Left lung (tissue), 10 donors: Measurements from ENCODE around the gene ZCCHC8. TPM values are rescaled to one million over a fixed set of nuclear protein-coding genes. Genes with fewer than 3 reads are reported as not detected.
"Not testable (repeated sequence)": the region's sequence is repeated elsewhere in the genome, so short reads cannot be mapped to it uniquely, and the experiment has no call there.

Experiments
- ATAC-seq: fragments of 200-7000 bp; cut with Tn5 transposase; one replicate; pipeline ENCODE4 v1.9.1; 2020; ENCODE audit warnings: moderate library complexity
- DNase-seq, 4 donors: peaks; one replicate each; pipeline ENCODE4 v3.0.0-alpha.2; 2013 to 2020
- H3K27ac ChIP-seq, 2 donors: fragments of 200-600 bp; sonication (generic) in 1 of 2; one replicate each; pipeline versions ENCODE4 v1.5.0 to v1.8.0; 2020 to 2021
- H3K27me3 ChIP-seq, 2 donors: fragments of 200-600 bp; sonication (generic) in 1 of 2; one replicate each; pipeline versions ENCODE4 v1.5.0 to v1.8.0; 2020 to 2021
- H3K36me3 ChIP-seq, 2 donors: fragments of 200-600 bp; sonication (generic) in 1 of 2; one replicate each; pipeline versions ENCODE4 v1.5.0 to v1.8.0; 2020 to 2021
- H3K4me1 ChIP-seq, 2 donors: fragments of 200-600 bp; one replicate each; pipeline ENCODE4 v1.8.0; 2021
- H3K4me3 ChIP-seq, 2 donors: fragments of 200-600 bp; sonication (generic) in 1 of 2; one replicate each; pipeline versions ENCODE4 v1.5.0 to v1.8.0; 2020 to 2021; ENCODE audit warnings: mild to moderate bottlenecking in 1 of 2
- H3K9me3 ChIP-seq, 2 donors: fragments of 200-600 bp; sonication (generic) in 1 of 2; one replicate each; pipeline versions ENCODE4 v1.5.0 to v1.8.0; 2020 to 2021
- CTCF ChIP-seq, 2 donors: fragments of 200-600 bp; sonication (generic) in 1 of 2; IDR thresholded peaks; one replicate each; pipeline versions ENCODE4 v1.5.0 to v1.8.0; 2021; ENCODE audit warnings: antibody characterized with exemption in 2 of 2
- intact Hi-C, 2 donors: fragments of 100-400 bp; cut with DNase I; formaldehyde crosslinking; loops; one replicate each; pipeline versions ENCODE4 v1.11.2 to v1.14.2; 2022
- polyA plus RNA-seq, 6 donors: library from polyadenylated mRNA; unstranded; fragments of 120-200 nt; gene quantifications; one replicate each; pipeline ENCODE4 v1.2.1, GENCODE V29; 2013; ENCODE audit not compliant: insufficient read length in 6 of 6
- total RNA-seq, 2 donors: library from RNA; stranded (reverse); fragmentation: NEBNext Ultra II Directional; extraction: Animal tissue kit (Norgen Biotek cat#: 25700); gene quantifications; one replicate each; pipeline ENCODE4 v1.2.1, GENCODE V29; 2021
- donor health status: DM: no; HTN: yes; CAD: no.
- donor health status: DM: no; HTN: no; CAD: no.

ZCCHC8 gene
- total and polyA plus RNA-seq, 8 donors = 18.1 to 59.0 (median 48.0) TPM

- Histone ChIP-seq H3K9me3 (no peaks in the 10 kb centered on the region), H3K27ac (no peak overlapping the region), H3K27me3 (no peaks in the 10 kb centered on the region), H3K4me1 (peaks cover 0 to 7% of the 10 kb centered on the region in 2 donors), H3K4me3 (no peak overlapping the region), H3K36me3 (peaks cover 0 to 72% of the 10 kb centered on the region in 2 donors)
- no peak for DNase-seq
- intact Hi-C loops = loop anchor here (10.0 kb wide), 1 partner anchor 80 kb away; no protein-coding TSS in a partner anchor
- ATAC-seq = no peak
- TF ChIP-seq CTCF (IDR thresholded peaks at IDR 0.05) = no peak
Observed at GRCh38 chr12:122474324-122474716, 26.4 kb downstream of the ZCCHC8 start.

- TF ChIP-seq CTCF (IDR thresholded peaks at IDR 0.05) = no peak
- H3K4me3 ChIP-seq = no peak overlapping the region
- no peak for ATAC-seq
- intact Hi-C loops = loop anchor here (10.0 kb wide), 1 partner anchor 79 kb away; no protein-coding TSS in a partner anchor
- no peak overlapping the region for H3K27ac ChIP-seq
- peaks cover 0 to 7% of the 10 kb centered on the region in 2 donors for H3K4me1 ChIP-seq
- DNase-seq = no peak
- no peaks in the 10 kb centered on the region for H3K27me3 ChIP-seq
- no peaks in the 10 kb centered on the region for H3K9me3 ChIP-seq
- peaks cover 0 to 66% of the 10 kb centered on the region in 2 donors for H3K36me3 ChIP-seq
Observed at GRCh38 chr12:122473543-122474323, 27.0 kb downstream of the ZCCHC8 start.

- Histone ChIP-seq H3K27me3 (no peaks in the 10 kb centered on the region), H3K4me3 (no peak overlapping the region), H3K36me3 (peaks cover 0 to 45% of the 10 kb centered on the region in 2 donors), H3K9me3 (no peaks in the 10 kb centered on the region), H3K27ac (peak overlapping the region; percentile 46 to 78), H3K4me1 (peaks cover 0 to 7% of the 10 kb centered on the region in 2 donors)
- intact Hi-C loops = loop anchor here (10.0 kb wide), 1 partner anchor 77 kb away; no protein-coding TSS in a partner anchor
- TF ChIP-seq CTCF (IDR thresholded peaks at IDR 0.05) = peak; percentile 70 to 73
- ATAC-seq = peak; percentile 88
- DNase-seq = peak in 2 of 4 donors; percentile 54 to 66
Observed at GRCh38 chr12:122471324-122472226, 29.2 kb downstream of the ZCCHC8 start.

- intact Hi-C loops = loop anchor here (10.0 kb wide), 1 partner anchor 76 kb away; no protein-coding TSS in a partner anchor
- ATAC-seq = not testable (repeated sequence)
- peak overlapping the region; percentile 46 to 78 for H3K27ac ChIP-seq
Observed at GRCh38 chr12:122470576-122470975, 30.2 kb downstream of the ZCCHC8 start.

GRCh38 chr12:122469856-122470255 lies 30.9 kb downstream of the ZCCHC8 start:
- not testable (repeated sequence) for DNase-seq, H3K9me3 ChIP-seq, H3K27me3 ChIP-seq, H3K27ac ChIP-seq, H3K4me3 ChIP-seq, ATAC-seq
- Histone ChIP-seq H3K36me3 (peaks cover 0 to 28% of the 10 kb centered on the region in 2 donors), H3K4me1 (peaks cover under 1 to 17% of the 10 kb centered on the region in 2 donors)
- intact Hi-C loops = loop anchor here (10.0 kb wide), 1 partner anchor 75 kb away; no protein-coding TSS in a partner anchor

More at GRCh38 chr12:122470576-122470975, 30.2 kb downstream of the ZCCHC8 start:
- not testable (repeated sequence) for DNase-seq, H3K27me3 ChIP-seq, H3K4me1 ChIP-seq, H3K9me3 ChIP-seq, H3K4me3 ChIP-seq
- H3K36me3 ChIP-seq = peaks cover 0 to 35% of the 10 kb centered on the region in 2 donors
